MG63 (cell line): ENCODE measurements around the gene BRSK2. TPM values are rescaled to one million over a fixed set of nuclear protein-coding genes. Genes with fewer than 3 reads are reported as not detected.

Source experiments
- DNase-seq: peaks from one replicate; pipeline ENCODE4 v3.0.0-alpha.2; 2020
- H3K27me3 ChIP-seq: fragments of 250-450 bp; sonication (Bioruptor Pico); 2 replicates; pipeline ENCODE4 v1.5.1; 2020; ENCODE audit warnings: mild to moderate bottlenecking, moderate library complexity
- H3K36me3 ChIP-seq: fragments of 250-450 bp; sonication (Bioruptor Pico); 2 replicates; pipeline ENCODE4 v1.5.1; 2020; ENCODE audit warnings: mild to moderate bottlenecking, moderate library complexity
- H3K4me3 ChIP-seq: fragments of 250-450 bp; sonication (Bioruptor Pico); 2 replicates; pipeline ENCODE4 v1.5.1; 2020; ENCODE audit warnings: mild to moderate bottlenecking, moderate library complexity
- H3K9me3 ChIP-seq: fragments of 250-450 bp; sonication (Bioruptor Pico); 2 replicates; pipeline ENCODE4 v1.5.1; 2020; ENCODE audit warnings: mild to moderate bottlenecking, moderate library complexity
- total RNA-seq: library from RNA; depleted of rRNA; stranded (reverse); fragments of >200 nt; shearing (Covaris generic); gene quantifications from 2 replicates; pipeline ENCODE4 v1.2.3, GENCODE V29; 2014; ENCODE audit warnings: low replicate concordance

BRSK2 gene
- total RNA-seq, 1 experiment from 2014 or later: 6.9 TPM

GRCh38 chr11:1456596-1457325 lies 67.0 kb downstream of the BRSK2 start:
- H3K9me3 ChIP-seq: no peaks in the 10 kb centered on the region
- no peaks in the 10 kb centered on the region for H3K27me3 ChIP-seq
- H3K36me3 ChIP-seq: no peaks in the 10 kb centered on the region
- DNase-seq: no peak
- H3K4me3 ChIP-seq: no peak overlapping the region

GRCh38 chr11:1457326-1457680 lies 67.6 kb downstream of the BRSK2 start:
- H3K27me3 ChIP-seq: no peaks in the 10 kb centered on the region
- H3K9me3 ChIP-seq: no peaks in the 10 kb centered on the region

GRCh38 chr11:1457856-1458255 lies 68.1 kb downstream of the BRSK2 start:
- no peak for DNase-seq
- Histone ChIP-seq H3K36me3 (no peaks in the 10 kb centered on the region), H3K4me3 (no peak overlapping the region), H3K9me3 (no peaks in the 10 kb centered on the region), H3K27me3 (no peaks in the 10 kb centered on the region)

More at GRCh38 chr11:1457326-1457680, 67.6 kb downstream of the BRSK2 start:
- H3K4me3 ChIP-seq: no peak overlapping the region
- no peak for DNase-seq
- no peaks in the 10 kb centered on the region for H3K36me3 ChIP-seq

- H3K36me3 ChIP-seq: no peaks in the 10 kb centered on the region
- no peaks in the 10 kb centered on the region for H3K9me3 ChIP-seq
- no peak for DNase-seq
- H3K27me3 ChIP-seq: no peaks in the 10 kb centered on the region
- H3K4me3 ChIP-seq: no peak overlapping the region
These were observed 68.8 kb downstream of the BRSK2 start for GRCh38 chr11:1458340-1459218.

GRCh38 chr11:1459219-1459575 lies 69.5 kb downstream of the BRSK2 start:
- H3K36me3 ChIP-seq: no peaks in the 10 kb centered on the region

GRCh38 chr11:1459764-1460395 lies 70.1 kb downstream of the BRSK2 start:
- H3K27me3 ChIP-seq: no peaks in the 10 kb centered on the region
- H3K36me3 ChIP-seq: no peaks in the 10 kb centered on the region
- no peaks in the 10 kb centered on the region for H3K9me3 ChIP-seq
- DNase-seq: no peak
- no peak overlapping the region for H3K4me3 ChIP-seq

More at GRCh38 chr11:1459219-1459575, 69.5 kb downstream of the BRSK2 start:
- Histone ChIP-seq H3K27me3 (no peaks in the 10 kb centered on the region), H3K4me3 (no peak overlapping the region), H3K9me3 (no peaks in the 10 kb centered on the region)
- DNase-seq: no peak

- no peaks in the 10 kb centered on the region for H3K9me3 ChIP-seq
- H3K4me3 ChIP-seq: no peak overlapping the region
- no peaks in the 10 kb centered on the region for H3K27me3 ChIP-seq
- no peak for DNase-seq
- no peaks in the 10 kb centered on the region for H3K36me3 ChIP-seq
These were observed 70.8 kb downstream of the BRSK2 start for GRCh38 chr11:1460396-1460985.

GRCh38 chr11:1460986-1461825 lies 71.5 kb downstream of the BRSK2 start:
- no peaks in the 10 kb centered on the region for H3K9me3 ChIP-seq
- no peaks in the 10 kb centered on the region for H3K36me3 ChIP-seq
- no peak for DNase-seq
- H3K27me3 ChIP-seq: no peaks in the 10 kb centered on the region
- H3K4me3 ChIP-seq: no peak overlapping the region

GRCh38 chr11:1461826-1462697 lies 72.3 kb downstream of the BRSK2 start:
- H3K9me3 ChIP-seq: no peaks in the 10 kb centered on the region
- no peaks in the 10 kb centered on the region for H3K27me3 ChIP-seq
- no peak for DNase-seq
- H3K36me3 ChIP-seq: no peaks in the 10 kb centered on the region
- no peak overlapping the region for H3K4me3 ChIP-seq

- H3K9me3 ChIP-seq: no peaks in the 10 kb centered on the region
These were observed 72.9 kb downstream of the BRSK2 start for GRCh38 chr11:1462698-1462975.

GRCh38 chr11:1463056-1463455 lies 73.3 kb downstream of the BRSK2 start:
- Histone ChIP-seq H3K27me3 (no peaks in the 10 kb centered on the region), H3K36me3 (no peaks in the 10 kb centered on the region), H3K9me3 (no peaks in the 10 kb centered on the region), H3K4me3 (no peak overlapping the region)
- no peak for DNase-seq

More at GRCh38 chr11:1462698-1462975, 72.9 kb downstream of the BRSK2 start:
- Histone ChIP-seq H3K4me3 (no peak overlapping the region), H3K27me3 (no peaks in the 10 kb centered on the region), H3K36me3 (no peaks in the 10 kb centered on the region)
- DNase-seq: no peak

GRCh38 chr11:1466784-1467183 lies 77.0 kb downstream of the BRSK2 start:
- H3K4me3 ChIP-seq: no peak overlapping the region
- no peaks in the 10 kb centered on the region for H3K9me3 ChIP-seq
- no peaks in the 10 kb centered on the region for H3K36me3 ChIP-seq
- no peaks in the 10 kb centered on the region for H3K27me3 ChIP-seq
- DNase-seq: no peak

- H3K36me3 ChIP-seq: no peaks in the 10 kb centered on the region
- no peak overlapping the region for H3K4me3 ChIP-seq
- no peaks in the 10 kb centered on the region for H3K27me3 ChIP-seq
- no peaks in the 10 kb centered on the region for H3K9me3 ChIP-seq
- DNase-seq: no peak
These were observed 77.5 kb downstream of the BRSK2 start for GRCh38 chr11:1467270-1467669.

GRCh38 chr11:1468002-1468401 lies 78.3 kb downstream of the BRSK2 start:
- no peak overlapping the region for H3K4me3 ChIP-seq
- no peaks in the 10 kb centered on the region for H3K9me3 ChIP-seq
- no peak for DNase-seq
- no peaks in the 10 kb centered on the region for H3K36me3 ChIP-seq
- no peaks in the 10 kb centered on the region for H3K27me3 ChIP-seq

- H3K27me3 ChIP-seq: no peaks in the 10 kb centered on the region
These were observed 78.8 kb downstream of the BRSK2 start for GRCh38 chr11:1468473-1469066.

More at GRCh38 chr11:1468473-1469066, 78.8 kb downstream of the BRSK2 start:
- Histone ChIP-seq H3K9me3 (no peaks in the 10 kb centered on the region), H3K36me3 (no peaks in the 10 kb centered on the region), H3K4me3 (no peak overlapping the region)
- no peak for DNase-seq
